Mucosa of descending colon (tissue), 3 donors: ENCODE data around the gene HSF5. TPM values are rescaled to one million over a fixed set of nuclear protein-coding genes. Genes with fewer than 3 reads are reported as not detected.

Experiments
- ATAC-seq: fragments of 200-7000 bp; cut with Tn5 transposase; one replicate; pipeline ENCODE4 v1.9.1; 2020; ENCODE audit warnings: mild to moderate bottlenecking, moderate library complexity
- DNase-seq, 3 donors: peaks; one replicate each; pipeline ENCODE4 v3.0.0-alpha.2; 2020
- H3K36me3 ChIP-seq: fragments of 200-600 bp; one replicate; pipeline ENCODE4 v1.8.0; 2021; ENCODE audit warnings: low read depth, mild to moderate bottlenecking
- H3K4me1 ChIP-seq: fragments of 200-600 bp; one replicate; pipeline ENCODE4 v1.8.0; 2021; ENCODE audit warnings: low read depth, mild to moderate bottlenecking
- H3K4me3 ChIP-seq: fragments of 200-600 bp; one replicate; pipeline ENCODE4 v1.8.0; 2021; ENCODE audit warnings: mild to moderate bottlenecking
- H3K9me3 ChIP-seq: fragments of 200-600 bp; one replicate; pipeline ENCODE4 v1.8.0; 2021; ENCODE audit warnings: mild to moderate bottlenecking
- intact Hi-C, 2 donors: fragments of 100-400 bp; cut with DNase I in 1 of 2; cut with micrococcal nuclease in 1 of 2; formaldehyde crosslinking; loops; one replicate each; pipeline versions ENCODE4 v1.11.0 to v1.11.1; 2022; cut with DNase I, micrococcal nuclease
- total RNA-seq, 3 donors: library from RNA; stranded (reverse); fragmentation: NEBNext Ultra II Directional in 2 of 3; extraction: Animal tissue kit (Norgen Biotek cat#: 25700) in 2 of 3; gene quantifications; one replicate each; pipeline versions ENCODE4 v1.2.1 to v1.2.4, GENCODE V29; 2021 to 2023
- TF ChIP-seq, protein P1 (sequence below): fragments of 200-600 bp; IDR thresholded peaks from one replicate; pipeline ENCODE4 v1.8.0; 2022; ENCODE audit warnings: antibody characterized with exemption, mild to moderate bottlenecking
- donor health status: DM: no; HTN: no; CAD: no; lungs with moderate emphysema.
- donor health status: DM: no; HTN: no; CAD: no.
- donor health status: DM: no; HTN: yes; CAD: no.

Gene HSF5
- total RNA-seq, 3 donors from 2014 or later, result 0.07 to 0.09 TPM; not detected in 1

DNA sequence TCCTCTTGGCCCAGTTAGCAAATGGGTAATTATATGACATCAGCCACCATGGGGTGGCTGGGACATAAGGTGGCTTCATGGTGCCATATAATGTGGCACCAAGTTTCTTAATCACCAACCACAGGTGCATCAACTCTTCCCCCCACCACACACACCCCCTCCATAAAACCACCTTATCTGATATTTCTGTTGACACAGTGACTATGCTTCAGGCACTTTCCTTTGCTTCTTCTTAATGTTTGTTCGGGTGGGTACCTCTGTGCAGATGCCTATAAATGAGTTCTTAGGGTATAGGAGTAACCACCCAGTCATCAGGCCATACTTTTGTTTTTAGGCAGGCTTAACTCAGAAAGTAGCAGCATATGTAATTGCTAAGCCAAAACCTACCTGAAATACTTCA is 100.4 kb downstream of the HSF5 start:
- TF ChIP-seq, protein P1, sequence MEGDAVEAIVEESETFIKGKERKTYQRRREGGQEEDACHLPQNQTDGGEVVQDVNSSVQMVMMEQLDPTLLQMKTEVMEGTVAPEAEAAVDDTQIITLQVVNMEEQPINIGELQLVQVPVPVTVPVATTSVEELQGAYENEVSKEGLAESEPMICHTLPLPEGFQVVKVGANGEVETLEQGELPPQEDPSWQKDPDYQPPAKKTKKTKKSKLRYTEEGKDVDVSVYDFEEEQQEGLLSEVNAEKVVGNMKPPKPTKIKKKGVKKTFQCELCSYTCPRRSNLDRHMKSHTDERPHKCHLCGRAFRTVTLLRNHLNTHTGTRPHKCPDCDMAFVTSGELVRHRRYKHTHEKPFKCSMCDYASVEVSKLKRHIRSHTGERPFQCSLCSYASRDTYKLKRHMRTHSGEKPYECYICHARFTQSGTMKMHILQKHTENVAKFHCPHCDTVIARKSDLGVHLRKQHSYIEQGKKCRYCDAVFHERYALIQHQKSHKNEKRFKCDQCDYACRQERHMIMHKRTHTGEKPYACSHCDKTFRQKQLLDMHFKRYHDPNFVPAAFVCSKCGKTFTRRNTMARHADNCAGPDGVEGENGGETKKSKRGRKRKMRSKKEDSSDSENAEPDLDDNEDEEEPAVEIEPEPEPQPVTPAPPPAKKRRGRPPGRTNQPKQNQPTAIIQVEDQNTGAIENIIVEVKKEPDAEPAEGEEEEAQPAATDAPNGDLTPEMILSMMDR, result no peak
- peaks cover 37% of the 10 kb centered on the region for H3K4me1 ChIP-seq
- no peaks in the 10 kb centered on the region for H3K9me3 ChIP-seq
- intact Hi-C loops, result no loop called here
- H3K36me3 ChIP-seq, result no peaks in the 10 kb centered on the region
- DNase-seq (peak in 2 of 3 donors; percentile 31 to 77), ATAC-seq (peak; percentile 91)
- H3K4me3 ChIP-seq, result no peak overlapping the region

DNA sequence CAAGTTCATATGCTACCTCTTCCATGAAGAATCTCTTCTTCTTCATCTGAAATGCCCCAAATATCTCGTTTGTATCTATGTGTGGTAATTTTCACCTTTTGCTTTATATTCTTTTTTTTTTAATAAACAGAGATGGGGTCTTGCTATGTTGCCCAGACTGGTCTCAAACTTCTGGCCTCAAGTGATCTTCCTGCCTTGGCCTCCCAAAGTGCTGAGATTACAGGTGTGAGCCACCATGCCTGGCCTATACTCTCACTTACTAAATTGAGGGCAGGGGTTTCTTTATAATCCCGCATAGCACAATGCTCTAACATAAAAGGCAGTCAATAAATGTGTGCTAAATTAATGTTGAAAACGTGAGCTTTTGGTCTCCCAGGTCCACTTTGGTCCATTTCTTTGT is 101.5 kb downstream of the HSF5 start:
- ATAC-seq (no peak), DNase-seq (no peak)
- Histone ChIP-seq H3K4me1 (peaks cover 48% of the 10 kb centered on the region), H3K9me3 (no peaks in the 10 kb centered on the region), H3K4me3 (no peak overlapping the region), H3K36me3 (no peaks in the 10 kb centered on the region)
- intact Hi-C loops, result no loop called here
- TF ChIP-seq, protein P1, result no peak

DNA sequence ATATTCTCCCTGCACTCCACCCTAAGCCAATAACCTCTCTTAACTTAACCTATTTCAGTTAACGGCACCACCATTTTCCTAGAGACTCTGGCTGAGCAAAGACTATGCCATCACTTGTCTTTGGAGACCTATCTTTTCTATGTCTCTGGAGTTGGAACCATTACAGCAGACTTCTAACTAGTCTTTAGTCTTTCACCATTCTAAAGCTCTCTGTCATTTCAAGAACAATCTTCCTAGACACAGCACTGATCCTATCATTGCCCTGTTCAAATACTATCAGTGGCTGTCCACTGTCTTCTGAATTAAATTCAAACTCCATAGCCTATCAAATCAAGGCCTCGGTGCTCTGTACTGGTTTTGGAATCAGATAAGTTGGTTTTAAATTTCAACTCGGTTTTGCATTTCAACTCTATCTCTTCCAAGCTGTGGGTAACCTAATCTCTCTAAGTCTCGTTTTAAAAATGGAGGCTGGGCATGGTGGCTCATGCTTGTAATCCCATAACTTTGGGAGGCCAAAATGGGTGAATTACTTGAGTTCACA is 102.8 kb downstream of the HSF5 start:
- intact Hi-C loops, result no loop called here

DNA sequence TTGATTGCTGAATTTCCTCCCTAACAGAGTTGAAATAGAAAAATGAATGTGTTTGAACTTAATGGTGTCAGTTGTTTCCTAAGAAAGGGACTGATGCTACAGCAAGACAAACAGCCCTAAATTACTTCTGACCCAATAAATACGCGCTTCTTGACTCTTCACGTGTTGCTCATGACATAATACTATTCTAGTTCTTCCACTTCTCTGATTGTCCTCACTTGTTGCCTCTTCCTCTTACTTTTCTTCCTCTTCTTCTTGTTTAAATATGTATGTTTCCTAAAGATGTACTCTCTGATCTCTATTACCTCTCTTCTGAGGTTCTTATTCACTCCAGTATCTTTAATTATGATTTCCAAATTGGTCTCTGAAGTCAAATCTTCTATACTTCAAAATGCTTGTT is 103.3 kb downstream of the HSF5 start:
- no peak for ATAC-seq
- no peak for DNase-seq
- H3K9me3 ChIP-seq, result no peaks in the 10 kb centered on the region
- intact Hi-C loops, result no loop called here
- TF ChIP-seq, protein P1, result no peak
- peaks cover 64% of the 10 kb centered on the region for H3K4me1 ChIP-seq
- no peak overlapping the region for H3K4me3 ChIP-seq
- H3K36me3 ChIP-seq, result no peaks in the 10 kb centered on the region

More for the DNA sequence above, 102.8 kb downstream of the HSF5 start:
- Histone ChIP-seq H3K36me3 (no peaks in the 10 kb centered on the region), H3K4me3 (no peak overlapping the region), H3K9me3 (no peaks in the 10 kb centered on the region), H3K4me1 (peaks cover 59% of the 10 kb centered on the region)
- ATAC-seq (no peak), DNase-seq (no peak)
- TF ChIP-seq, protein P1, result no peak

DNA sequence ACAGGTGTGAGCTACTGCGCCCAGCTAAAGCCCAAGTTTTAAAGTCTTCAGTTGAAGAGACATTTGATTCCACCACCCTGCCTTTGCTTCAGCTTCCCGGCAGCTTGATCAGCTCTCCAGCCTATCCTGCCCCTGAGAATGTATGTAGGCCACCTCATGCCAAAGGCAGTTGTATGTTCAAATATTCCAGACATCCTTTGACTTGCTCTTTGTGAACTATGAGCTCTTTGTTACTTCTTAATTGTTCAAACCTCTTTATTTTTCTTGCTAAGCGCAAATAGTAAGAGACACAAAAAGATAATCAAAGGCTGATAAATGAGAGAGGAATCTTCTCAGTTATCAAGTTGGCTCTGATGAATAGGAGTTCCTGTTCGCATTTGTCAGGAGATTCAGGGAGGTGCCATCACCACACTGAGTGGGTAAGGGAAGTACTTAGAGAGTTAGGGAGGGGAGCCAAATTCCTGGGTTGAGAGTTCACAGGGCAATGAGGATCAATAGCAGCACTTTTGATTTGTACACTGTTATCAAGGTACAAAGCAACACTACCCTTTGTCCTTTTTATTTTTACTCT is 104.2 kb downstream of the HSF5 start:
- no peak overlapping the region for H3K4me3 ChIP-seq
- no peaks in the 10 kb centered on the region for H3K9me3 ChIP-seq
- TF ChIP-seq, protein P1, result no peak
- DNase-seq, result no peak
- intact Hi-C loops, result no loop called here
- ATAC-seq, result no peak
- H3K4me1 ChIP-seq, result peaks cover 61% of the 10 kb centered on the region
- no peaks in the 10 kb centered on the region for H3K36me3 ChIP-seq
